DMS153 (cell line): ENCODE measurements around the gene SKAP1.

Experiments used
- DNase-seq: peaks from one replicate; lab custom pipeline; 2025; lab: John Stamatoyannopoulos, UW

The SKAP1 gene

DNA sequence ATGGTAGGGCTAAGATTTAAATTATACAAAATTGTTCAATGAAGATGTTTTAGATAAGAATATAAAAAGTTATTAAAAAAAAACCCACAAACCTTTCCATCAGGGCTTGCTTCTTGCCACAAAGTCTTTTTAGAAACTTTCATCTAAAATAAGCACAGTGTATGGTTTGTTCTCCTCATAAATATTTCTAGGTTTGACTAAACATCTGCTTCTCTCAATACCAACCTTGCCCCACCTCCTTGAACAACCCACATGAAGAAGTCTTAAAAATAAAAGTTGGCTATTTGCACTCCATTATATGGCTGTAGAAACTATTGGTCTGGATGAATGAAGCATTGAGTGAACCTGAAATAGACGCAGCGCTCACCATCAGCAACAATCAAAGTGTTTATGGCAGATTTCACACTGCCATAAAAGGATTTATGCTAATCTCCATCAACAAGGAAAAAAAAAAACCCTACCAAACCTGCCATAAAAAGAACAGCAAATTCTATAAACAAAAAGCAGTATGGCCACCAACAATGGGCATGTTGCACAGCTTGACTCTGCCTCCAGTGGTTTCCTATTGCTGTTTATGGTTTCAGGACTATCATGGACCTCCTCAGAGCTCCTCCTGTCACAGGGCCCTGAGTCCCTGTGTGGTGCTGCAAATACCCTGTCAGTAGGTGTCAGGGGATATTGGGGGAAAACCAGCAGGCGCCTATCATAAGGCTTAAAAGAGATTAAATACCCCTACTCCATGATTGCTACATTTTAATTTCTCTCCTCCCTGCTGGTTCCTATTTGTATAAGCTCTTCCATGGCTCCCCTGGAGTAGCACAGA, 284.8 kb downstream of the SKAP1 start:
- no peak for DNase-seq

DNA sequence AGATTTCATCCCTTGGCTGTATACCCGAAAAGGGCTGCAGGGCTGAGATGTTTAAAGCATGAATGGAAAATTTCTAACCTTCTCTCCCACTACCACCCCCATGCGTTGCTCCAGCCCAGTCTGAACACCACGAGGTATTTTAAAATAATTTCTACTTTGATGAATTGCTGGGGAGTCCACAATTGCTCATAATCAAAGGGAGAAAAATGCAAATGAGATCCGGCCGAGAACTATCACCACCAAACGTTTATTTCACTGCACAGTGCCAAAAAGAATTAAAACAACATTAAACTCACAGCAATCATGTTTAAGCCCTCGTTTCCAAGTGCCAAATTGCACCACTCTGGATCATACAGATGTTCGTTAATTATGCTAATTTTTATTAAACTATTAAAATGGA, 285.8 kb downstream of the SKAP1 start:
- no peak for DNase-seq

DNA sequence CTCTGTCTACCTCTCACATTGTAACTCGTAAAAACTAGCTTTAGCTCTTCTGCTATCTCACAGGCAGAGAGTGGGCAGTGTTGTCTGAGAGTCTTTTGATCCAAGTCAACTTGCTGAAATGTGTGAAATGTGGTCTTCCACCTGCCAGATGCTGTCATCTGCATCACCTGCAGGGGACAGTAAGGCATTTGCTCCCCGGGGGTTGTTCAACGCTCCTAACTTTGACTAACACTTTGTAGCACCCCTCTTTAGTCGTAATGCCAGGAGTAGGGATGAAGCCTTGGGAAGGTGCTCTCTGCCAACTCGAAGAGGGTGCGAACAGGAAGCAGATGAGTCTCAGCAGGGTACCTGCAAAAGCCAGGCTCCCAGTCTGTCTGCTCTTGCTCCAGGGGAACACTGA, 286.4 kb downstream of the SKAP1 start:
- no peak for DNase-seq

DNA sequence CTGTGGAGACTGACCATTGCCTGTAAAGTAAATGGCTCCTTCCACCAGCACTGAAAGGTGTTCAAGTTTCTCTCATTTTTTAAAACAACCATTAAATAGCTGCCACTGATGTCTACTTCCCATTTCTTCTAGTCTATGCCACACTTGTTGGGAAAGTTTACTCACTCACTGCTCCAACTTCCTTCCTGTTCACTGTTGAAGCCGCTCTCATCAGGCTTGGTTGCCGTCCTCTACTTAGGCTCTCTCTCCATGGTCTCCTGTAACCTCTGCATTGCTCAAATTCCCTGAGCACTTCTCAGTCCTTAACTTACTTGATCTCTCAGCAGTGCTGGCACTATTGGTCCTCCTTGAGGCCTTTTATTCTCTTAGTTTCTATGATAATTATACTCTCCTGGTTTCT, 290.1 kb downstream of the SKAP1 start:
- no peak for DNase-seq

DNA sequence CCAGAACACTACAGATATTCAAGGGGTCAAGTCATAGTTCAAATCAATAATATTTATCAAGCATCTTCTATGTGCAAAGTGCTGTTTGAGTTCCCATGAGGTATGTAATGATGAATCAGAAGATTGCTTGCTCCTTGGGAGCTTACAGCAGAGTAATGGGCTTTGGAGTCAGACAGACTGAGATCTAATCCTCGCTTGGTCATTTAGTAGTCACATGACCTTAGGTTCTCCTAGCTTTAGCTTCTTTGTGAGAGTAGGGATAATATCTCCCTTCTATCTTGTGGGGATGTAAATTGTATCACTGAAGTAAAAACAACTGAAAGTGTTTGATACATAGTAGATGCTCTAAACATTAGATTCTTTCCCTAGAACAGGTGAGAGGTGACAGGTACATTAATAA, 292.4 kb downstream of the SKAP1 start:
- DNase-seq, result no peak

DNA sequence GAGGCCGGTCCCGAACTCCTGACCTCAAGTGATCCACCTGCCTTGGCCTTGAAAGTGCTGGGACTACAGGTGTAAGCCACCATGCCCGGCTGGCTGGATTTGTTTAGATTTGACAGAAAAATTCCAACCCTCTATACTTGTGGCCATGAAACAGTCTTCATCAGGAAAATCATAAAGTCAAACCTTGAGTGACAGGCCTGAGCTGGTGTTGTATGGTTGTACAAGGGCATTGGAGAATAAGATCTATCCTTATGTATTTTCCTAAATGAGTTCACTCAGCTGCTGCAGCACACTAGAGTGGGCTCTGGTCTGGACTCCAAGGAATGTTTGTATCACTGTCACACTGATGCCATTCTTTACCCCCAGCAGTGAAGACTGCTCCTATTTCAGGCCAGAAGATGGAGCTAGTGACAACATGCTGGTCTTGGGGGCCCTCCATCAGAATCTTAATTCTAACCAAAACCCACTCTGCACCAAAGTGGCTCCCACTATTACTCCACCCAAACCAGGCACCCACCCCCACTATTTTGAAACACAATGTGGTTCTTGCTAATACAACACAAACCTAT, 295.0 kb downstream of the SKAP1 start:
- no peak for DNase-seq

DNA sequence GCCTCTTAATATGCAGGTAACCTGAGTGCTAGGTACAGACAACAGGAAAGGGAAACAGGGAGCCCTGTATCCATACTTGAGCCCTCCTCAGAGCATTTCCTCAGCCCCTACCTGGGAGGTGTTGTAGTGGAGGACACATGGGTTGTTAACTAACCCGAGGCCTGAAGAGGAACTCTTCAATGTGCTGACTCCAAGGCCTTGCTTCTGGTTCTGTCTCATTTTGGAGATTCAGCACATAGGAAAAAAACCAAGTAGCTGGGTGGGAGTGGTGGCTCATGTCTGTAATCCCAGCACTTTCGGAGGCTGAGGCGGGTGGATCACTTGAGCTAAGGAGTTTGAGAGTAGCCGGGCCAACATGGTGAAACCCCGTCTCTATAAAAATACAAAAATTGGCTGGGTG, 297.6 kb downstream of the SKAP1 start:
- no peak for DNase-seq

DNA sequence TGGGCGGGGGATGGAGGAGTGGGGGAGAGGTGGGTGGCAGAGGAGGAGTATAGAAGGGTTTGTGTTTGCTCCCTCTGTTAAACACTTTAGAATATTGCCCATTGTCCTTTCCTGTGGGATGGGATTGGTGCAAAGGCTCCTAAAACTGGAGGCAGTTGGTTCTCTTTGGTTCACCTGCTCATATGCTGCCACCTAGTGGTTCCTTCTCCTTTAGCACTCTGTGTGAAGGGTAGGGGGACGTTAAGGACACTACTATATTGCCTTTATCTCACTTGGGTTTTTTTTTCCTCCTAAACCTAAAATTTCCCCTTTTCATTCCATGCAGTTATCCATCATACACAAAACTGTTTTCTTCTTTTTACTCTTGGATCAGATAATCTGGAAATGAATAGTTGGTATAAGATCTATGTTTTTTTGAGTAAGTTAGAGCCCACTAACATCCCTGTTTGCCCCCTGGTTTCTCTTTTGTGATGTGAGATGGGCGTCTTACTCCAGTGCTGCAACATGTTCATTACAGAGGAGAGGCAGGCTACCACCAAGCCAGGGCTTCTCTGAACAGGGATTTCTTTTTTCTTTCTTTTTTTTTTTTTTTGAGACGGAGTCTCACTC, 298.7 kb downstream of the SKAP1 start:
- peak; percentile 43 for DNase-seq

DNA sequence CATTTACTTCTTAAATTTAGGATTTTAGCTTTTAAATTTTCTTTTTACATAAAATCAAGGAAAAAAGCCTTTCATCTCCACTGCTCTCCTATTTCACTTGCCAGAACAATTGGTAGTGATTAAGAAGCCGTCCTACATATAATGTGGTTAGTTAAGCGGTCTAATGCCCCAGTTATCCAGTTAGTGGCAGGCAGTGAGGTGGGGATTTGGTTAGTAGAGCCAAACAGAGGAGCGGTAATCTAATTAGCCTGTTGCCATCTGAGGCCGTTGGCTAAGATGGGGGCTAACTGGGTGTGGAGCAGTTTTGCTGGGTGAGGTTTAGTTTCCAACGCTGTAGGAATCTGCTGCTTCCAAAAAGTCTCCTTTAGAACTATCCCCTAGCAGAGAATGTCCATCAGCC, 300.0 kb downstream of the SKAP1 start:
- no peak for DNase-seq

DNA sequence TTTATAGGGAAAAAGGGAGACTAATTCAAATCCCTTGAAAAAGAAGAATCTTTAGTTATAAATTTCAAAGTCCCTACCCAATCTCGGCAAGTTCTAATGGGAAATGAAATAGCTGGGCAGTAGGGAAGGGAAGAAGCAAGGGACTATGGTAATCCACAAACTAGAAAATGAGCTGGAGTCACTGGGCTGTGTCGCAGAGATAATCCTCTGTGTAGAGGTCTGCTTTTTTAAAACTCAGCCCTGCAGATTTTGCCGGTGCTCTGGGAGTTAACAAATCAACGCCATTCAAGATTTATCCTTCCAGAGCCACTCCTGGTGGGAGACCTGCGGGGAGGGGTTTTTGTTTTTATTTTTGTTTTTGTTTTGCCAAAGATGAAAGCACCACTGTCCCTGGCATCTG, 301.6 kb downstream of the SKAP1 start:
- DNase-seq, result no peak

DNA sequence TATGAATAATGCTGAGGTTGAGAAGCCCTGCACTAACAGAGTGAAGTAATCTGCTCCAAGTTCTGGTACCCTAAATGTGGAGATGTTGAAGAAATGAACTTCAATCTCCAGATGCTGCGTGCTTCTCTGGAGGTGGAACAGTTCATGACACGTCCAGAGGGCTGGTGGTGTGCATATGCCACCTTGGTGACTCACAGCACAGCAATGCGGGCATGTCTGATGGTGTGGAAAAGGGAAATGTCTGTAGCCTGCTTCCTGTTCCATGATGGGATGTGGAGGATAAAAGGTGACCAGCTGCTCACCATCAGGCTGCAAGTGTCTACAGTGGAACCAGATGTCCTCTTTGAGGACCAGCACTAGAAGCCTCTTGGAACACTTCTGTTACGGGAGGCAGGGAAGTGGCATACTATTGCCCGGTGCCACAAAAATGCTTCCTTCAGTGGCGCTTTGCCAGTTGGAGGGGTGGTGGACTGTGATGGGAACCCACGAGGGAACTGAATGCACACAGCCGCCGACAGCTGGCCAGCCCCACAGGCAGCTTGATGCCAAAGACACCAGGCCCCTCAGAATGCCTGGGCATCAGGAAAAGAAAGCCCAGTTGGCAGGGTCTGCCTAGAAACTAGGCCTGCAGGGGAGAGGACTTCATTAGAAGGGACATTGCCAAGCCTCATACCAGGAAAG, 302.5 kb downstream of the SKAP1 start:
- no peak for DNase-seq

DNA sequence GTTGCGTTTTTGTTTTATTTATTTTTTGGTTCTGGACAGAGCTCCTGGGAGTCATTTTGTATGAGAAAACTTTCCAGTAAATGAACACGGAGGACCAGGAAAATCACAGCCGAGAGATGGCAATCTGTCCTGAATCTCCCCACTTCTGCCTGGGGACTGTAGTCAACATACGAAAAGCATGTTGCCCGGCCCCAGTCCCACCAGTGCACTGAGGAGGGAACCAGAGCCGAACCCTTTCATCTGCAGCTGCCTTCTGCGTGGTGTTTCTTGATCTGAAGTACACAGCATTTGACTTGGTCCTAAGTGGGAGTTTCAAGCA, 303.5 kb downstream of the SKAP1 start:
- no peak for DNase-seq

DNA sequence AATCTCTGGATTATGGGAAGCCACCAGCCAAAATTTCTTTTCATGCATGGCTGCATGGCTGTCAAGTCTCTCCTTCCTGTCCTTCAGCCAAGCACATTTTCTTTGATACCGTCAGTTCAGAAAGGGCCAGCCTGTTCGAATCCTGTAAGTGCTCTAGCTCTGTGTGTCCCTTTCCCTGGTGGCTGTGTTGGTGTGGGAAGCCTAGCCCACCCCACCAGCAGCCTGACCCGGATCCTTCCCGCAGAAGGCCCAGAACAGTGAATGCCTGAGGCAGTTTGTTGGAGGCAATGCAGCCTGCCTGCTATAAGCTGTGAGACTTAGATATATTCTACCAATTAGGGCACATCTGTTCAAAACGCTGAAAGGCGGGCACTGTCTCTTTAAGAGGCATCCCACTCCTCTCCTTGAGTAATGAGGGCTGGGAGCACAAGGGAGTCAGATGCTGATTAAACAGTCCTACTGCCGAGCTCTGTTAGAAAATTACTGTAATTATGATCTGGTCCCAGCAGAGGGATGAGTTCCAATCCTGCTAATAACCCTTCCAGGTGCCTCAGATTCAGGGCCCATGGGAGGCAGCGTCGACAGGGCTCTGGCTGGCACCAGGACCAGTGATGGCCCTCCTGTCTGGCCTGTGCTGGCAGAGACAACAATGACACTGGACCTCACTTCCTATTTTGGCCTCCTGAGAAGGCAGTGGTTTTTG, 304.0 kb downstream of the SKAP1 start:
- DNase-seq, result no peak

DNA sequence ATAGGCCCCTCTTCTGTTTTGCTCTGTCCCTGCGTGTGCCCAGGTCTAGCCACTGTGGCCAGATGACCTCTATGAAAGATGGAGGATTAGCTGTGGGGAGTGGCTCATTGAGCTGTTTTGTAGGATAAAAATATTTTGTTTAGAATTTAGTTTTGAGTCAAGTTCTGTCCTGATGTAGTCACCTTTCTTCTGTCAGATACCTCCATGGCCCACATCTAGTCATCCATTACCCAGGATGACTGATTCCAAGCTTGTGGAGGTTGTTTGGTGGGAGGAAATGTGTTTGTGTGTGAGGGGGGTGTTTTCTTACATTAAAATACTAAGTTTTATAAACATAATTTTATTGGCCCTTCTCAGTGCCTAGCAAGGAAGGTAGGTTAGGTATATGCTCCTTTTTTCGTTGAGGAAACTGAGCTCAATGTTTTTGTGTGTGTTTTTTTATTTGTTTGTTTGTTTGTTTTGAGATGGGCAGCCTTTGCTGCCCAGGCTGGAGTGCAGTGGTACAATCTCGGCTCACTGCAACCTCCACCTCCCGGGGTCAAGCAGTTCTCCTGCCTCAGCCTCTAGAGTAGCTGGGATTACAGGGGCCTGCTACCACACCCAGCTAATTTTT, 306.1 kb downstream of the SKAP1 start:
- no peak for DNase-seq

DNA sequence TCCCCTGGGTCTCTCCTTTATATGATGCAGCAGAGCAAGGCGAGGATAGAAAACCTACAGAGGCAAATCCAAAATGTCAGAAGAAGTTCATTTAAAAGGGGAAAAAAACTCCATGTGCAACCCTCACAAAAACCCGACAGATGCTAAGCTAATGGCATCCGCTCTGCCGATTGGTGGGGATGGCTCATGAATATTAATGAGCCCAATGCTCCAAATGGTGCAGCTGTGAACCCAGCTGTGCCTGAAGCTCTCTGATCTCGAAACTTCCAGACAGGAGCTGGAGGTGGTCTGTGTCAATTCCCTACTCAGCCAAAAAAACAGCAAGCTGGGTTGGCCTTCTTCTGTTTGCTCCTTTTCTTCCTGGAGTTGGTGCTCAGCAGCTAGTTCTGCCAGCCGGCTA, 306.9 kb downstream of the SKAP1 start:
- DNase-seq, result no peak

DNA sequence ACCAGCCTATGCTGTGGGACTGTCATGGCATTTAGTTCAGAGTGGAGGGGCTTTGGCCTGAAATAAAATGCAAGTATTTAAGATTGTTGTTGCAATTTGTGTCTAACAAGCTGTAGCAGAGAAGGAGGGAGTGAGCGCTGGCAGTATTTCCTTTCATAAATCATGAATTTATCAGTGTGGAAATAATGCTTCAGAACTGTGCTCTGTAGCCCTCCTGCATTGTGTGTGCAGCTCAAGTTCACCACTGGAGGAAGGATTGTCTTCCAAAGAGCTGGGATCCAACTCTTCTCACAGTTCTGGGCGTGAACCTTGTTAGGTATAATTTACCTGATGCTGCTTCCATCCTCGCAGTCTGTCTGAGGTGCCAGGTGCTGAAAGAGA, 307.4 kb downstream of the SKAP1 start:
- DNase-seq, result no peak

DNA sequence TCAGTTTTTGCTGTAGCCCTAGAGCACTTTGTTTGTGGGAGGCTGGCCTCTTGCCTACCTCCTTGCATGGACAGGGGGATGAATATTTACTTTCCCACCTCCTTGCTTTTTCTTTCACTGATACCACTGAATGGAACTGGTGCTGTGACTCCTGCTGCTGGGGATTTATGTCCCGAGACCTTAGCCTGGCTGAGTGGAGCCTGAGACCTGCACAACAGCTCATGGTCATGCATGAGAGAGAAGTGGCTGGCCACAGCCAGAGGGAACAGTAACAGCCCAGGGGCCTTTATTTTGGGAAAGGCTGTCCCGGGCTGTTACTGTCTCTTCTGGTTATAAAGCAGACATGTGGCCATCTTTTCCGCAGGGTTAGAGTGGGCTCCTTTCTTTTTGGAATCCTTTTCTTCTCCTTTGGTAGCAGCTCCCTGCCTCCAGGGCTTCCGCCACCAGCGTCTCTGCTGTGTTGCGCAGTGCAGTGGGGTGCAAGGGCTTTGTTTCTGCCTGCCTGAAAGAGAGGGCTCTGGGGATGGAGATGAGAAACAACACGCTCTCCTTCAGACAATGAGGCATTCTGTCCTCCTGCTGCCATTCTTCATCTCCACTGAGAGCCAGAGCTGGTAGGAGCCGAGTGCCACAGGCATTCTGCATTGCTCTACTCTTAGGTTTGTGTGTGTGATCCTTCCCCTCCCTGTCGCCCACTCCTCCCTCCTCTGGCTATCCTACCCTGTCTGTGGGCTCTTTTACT, 307.9 kb downstream of the SKAP1 start:
- DNase-seq, result no peak

DNA sequence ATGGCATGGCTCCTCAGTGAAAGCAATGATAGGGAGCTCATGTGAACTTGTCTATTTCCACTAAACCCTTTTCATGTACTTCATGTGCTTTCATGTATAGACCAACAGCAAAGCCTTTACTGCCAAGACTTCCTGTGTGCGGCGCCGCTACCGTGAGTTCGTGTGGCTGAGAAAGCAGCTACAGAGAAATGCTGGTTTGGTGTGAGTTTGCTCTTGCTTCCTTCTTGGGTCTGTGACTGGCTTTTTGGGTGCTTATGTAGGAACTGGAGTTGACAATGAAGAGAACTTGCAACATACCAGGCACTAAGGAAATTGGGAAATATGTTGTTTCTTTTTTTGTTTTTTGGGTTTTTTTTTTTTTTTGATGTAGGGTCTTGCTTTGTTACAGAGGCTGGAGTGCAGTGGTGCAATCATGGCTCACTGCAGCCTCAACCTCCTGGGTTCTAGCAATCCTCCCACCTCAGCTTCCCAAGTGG, 316.8 kb downstream of the SKAP1 start:
- no peak for DNase-seq

DNA sequence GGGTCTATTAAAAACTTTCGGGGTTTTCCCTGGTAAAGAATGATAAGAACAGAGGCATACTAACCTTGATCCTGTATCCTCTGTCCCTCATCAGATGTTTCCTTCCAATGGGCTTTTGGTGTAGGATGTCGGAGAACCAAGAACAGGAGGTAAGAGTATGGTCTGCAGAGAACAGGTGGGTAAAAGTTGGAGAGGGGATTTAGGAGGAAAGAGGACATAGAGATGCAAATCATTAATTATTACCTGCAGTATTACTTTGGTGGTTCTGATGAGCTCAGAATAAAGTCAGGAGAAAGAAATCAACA, 318.1 kb downstream of the SKAP1 start:
- no peak for DNase-seq

DNA sequence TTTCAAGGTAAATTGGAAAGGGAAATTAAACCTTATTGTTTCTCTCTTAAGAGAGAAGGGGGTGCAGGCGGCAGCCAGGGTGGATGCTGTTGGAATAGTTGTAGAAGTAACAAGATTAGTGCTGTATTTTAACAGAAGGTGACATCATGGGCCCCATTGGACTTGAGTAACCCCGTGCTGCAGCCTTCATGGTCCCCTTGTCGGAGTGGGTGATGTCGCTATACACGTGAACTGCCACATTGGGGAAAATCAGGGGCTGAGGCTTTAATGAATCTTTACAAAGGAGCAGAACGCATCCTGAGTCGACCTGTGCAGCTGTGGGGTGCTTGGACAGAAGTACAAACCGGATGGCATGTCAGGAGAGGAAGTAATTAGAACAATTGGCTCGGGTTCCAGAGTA, 319.3 kb downstream of the SKAP1 start:
- no peak for DNase-seq
